Vagina (tissue), 2 donors: ENCODE measurements around the gene TUBB3.
A peak's percentile ranks its signal among the peaks of the same experiment; 100 is the strongest.

Experiments used
- POLR2A ChIP-seq, 2 donors: fragments of 450-650 bp; IDR thresholded peaks; one replicate each; pipeline ENCODE4 v1.6.1; 2017; ENCODE audit warnings: antibody characterized with exemption in 2 of 2, mild to moderate bottlenecking in 2 of 2, moderate library complexity in 2 of 2
- POLR2AphosphoS5 ChIP-seq, 2 donors: sonication (generic); formaldehyde crosslinking; IDR thresholded peaks; one replicate each; pipeline ENCODE4 v1.9.0; 2017; ENCODE audit warnings: antibody characterized with exemption in 2 of 2, mild to moderate bottlenecking in 2 of 2, low read depth in 1 of 2; ENCODE audit not compliant: insufficient read depth in 1 of 2
- TF ChIP-seq, protein P1 (sequence below), 3 experiments: fragments of 450-650 bp in 2 of 3; fragments of 200-600 bp in 1 of 3; sonication (generic) in 1 of 3; IDR thresholded peaks; one replicate each; pipeline ENCODE4 v1.5.1; 2017 to 2019; ENCODE audit warnings: antibody characterized with exemption in 3 of 3, mild to moderate bottlenecking in 2 of 3, moderate library complexity in 2 of 3

DNA sequence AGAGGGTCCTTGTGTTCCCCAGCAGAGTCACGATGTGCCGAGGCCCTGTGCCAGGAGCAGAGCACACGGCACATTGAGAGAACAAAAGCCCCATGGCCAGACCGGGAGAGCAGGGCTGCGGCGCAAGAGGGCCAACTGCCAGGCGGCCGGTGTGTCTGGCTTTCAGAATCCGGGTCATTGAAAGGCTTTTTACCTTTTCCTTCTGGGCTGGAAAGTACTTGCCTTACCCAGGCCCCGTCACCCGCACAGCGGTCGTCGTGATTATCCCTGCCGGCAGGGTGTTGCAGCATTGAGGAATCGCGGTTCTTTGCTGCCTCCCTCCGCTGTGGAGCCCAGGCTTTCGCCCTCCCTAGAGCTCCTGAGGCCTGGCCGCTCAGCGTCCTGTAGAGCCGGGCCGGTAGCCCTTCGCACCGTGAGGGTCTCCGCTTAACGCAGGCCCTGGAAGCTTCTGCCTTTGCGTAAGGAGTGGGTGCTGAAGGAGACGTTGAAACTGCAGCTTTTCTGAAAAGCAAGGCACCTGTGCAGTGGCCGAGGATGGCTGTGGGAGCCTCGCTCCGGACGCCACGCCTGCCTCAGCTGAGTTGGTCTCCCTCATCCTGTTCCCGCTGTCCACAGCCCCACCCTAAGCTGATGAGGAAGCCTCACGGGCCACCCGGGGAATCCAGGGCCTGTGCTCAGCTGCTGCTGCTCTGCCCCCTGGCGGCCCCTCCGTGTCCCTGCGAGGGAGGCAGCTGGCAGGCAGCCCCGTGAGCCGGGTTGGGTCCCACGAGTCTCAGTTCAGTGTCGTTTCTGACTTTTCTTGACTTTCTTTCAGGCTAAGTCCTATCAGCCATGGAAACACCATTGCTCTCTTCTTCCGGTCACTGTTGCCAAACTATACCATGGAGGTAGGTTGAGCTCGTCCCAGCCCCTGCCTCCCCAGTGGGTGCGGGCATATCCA lies 13.1 kb upstream of the TUBB3 start:
- TF ChIP-seq, protein P1, sequence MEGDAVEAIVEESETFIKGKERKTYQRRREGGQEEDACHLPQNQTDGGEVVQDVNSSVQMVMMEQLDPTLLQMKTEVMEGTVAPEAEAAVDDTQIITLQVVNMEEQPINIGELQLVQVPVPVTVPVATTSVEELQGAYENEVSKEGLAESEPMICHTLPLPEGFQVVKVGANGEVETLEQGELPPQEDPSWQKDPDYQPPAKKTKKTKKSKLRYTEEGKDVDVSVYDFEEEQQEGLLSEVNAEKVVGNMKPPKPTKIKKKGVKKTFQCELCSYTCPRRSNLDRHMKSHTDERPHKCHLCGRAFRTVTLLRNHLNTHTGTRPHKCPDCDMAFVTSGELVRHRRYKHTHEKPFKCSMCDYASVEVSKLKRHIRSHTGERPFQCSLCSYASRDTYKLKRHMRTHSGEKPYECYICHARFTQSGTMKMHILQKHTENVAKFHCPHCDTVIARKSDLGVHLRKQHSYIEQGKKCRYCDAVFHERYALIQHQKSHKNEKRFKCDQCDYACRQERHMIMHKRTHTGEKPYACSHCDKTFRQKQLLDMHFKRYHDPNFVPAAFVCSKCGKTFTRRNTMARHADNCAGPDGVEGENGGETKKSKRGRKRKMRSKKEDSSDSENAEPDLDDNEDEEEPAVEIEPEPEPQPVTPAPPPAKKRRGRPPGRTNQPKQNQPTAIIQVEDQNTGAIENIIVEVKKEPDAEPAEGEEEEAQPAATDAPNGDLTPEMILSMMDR (IDR thresholded peaks at IDR 0.05): peak in 2 of 3 experiments; percentile 34 to 72
- TF ChIP-seq POLR2A (IDR thresholded peaks at IDR 0.05) (no peak), POLR2AphosphoS5 (IDR thresholded peaks at IDR 0.05; ENCODE audit: insufficient read depth in 1 of 2, low read depth in 1 of 2) (peak in 1 of 2 donors; percentile 53)
